HCT116 (cell line): ENCODE data around the gene ZNF747.

Source experiments
- CBX3 ChIP-seq: IDR thresholded peaks from 2 replicates; pipeline ENCODE4 v1.6.1; 2012; ENCODE audit warnings: low read depth
- TF ChIP-seq, protein P1 (sequence below), 3 experiments: fragments of 200-600 bp in 1 of 3; sonication (generic) in 1 of 3; IDR thresholded peaks in 2 of 3; conservative IDR thresholded peaks in 1 of 3; 2 replicates each; pipeline ENCODE4 v1.5.1; 2012 to 2017; ENCODE audit warnings: low read depth in 2 of 3, low read length in 2 of 3, antibody characterized with exemption in 1 of 3, borderline replicate concordance in 1 of 3, control low read depth in 1 of 3, mild to moderate bottlenecking in 1 of 3, mixed read lengths in 1 of 3, mixed run types in 1 of 3, moderate library complexity in 1 of 3; ENCODE audit not compliant: insufficient read depth in 1 of 3

DNA sequence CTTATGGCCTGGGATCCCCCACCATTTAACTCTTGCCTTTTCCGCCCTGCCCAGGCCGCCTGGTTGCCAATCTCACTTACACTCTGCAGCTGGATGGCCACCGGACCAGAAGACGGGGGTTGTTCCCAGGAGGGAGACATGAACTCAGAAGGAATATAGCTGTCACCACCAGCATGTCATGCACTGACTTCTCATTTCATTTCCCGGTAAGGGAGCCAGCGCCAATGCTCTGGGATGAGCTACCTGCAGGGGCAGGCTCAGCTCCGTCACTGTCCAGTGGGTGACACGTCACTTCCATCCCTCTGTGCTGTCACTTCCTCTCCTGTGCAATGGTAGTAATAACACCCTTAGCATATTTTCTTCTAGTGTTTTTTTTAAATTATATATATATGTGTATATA lies 35.4 kb downstream of the ZNF747 start:
- TF ChIP-seq CBX3: no peak
- TF ChIP-seq, protein P1, sequence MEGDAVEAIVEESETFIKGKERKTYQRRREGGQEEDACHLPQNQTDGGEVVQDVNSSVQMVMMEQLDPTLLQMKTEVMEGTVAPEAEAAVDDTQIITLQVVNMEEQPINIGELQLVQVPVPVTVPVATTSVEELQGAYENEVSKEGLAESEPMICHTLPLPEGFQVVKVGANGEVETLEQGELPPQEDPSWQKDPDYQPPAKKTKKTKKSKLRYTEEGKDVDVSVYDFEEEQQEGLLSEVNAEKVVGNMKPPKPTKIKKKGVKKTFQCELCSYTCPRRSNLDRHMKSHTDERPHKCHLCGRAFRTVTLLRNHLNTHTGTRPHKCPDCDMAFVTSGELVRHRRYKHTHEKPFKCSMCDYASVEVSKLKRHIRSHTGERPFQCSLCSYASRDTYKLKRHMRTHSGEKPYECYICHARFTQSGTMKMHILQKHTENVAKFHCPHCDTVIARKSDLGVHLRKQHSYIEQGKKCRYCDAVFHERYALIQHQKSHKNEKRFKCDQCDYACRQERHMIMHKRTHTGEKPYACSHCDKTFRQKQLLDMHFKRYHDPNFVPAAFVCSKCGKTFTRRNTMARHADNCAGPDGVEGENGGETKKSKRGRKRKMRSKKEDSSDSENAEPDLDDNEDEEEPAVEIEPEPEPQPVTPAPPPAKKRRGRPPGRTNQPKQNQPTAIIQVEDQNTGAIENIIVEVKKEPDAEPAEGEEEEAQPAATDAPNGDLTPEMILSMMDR (IDR thresholded peaks at IDR 0.05 in 2 of 3, conservative IDR thresholded peaks at IDR 0.05 in 1 of 3; ENCODE audit: borderline replicate concordance in 1 of 3, insufficient read depth in 1 of 3, low read depth in 2 of 3, low read length in 2 of 3): no peak
